Panc1 (cell line): Measurements from ENCODE around the gene DPP7. TPM values are rescaled to one million over a fixed set of nuclear protein-coding genes. Genes with fewer than 3 reads are reported as not detected.
A peak's percentile ranks its signal among the peaks of the same experiment; 100 is the strongest.

Source experiments
- ATAC-seq: fragments of 200-7000 bp; cut with Tn5 transposase; 2 replicates; pipeline ENCODE4 v1.9.1; 2020; ENCODE audit warnings: mild to moderate bottlenecking, moderate library complexity
- BruUV-seq: library from RNA; stranded (reverse); fragments of 400-500 nt; replicated peaks from 2 replicates; lab custom pipeline; 2021; lab: Mats Ljungman, UMichigan
- CTCF ChIA-PET: fragments of 300-600 bp; sonication (Branson Sonifier 250); formaldehyde crosslinking; loops from one replicate; lab custom pipeline; 2022; ENCODE audit warnings: antibody characterized with exemption; lab: Charles Lee
- POLR2A ChIA-PET: fragments of 300-600 bp; sonication (Branson Sonifier 250); formaldehyde crosslinking; loops from one replicate; lab custom pipeline; 2022; ENCODE audit warnings: antibody characterized with exemption; lab: Charles Lee
- DNase-seq: peaks from one replicate; pipeline ENCODE4 v3.0.0-alpha.2; 2010; ENCODE audit warnings: low read depth, low spot score
- H3K27ac ChIP-seq: 2 replicates; pipeline ENCODE4 v1.5.1; 2011; ENCODE audit warnings: mild to moderate bottlenecking, low read length, inconsistent platforms
- H3K27me3 ChIP-seq: fragments of 200-500 bp; sonication (Bioruptor generic); 2 replicates; pipeline ENCODE4 v1.6.0; 2014; ENCODE audit warnings: low read length, inconsistent platforms; ENCODE audit not compliant: control insufficient read depth, insufficient read depth
- H3K36me3 ChIP-seq: fragments of 200-500 bp; sonication (Bioruptor generic); 2 replicates; pipeline ENCODE4 v1.5.1; 2014; ENCODE audit warnings: inconsistent platforms, mild to moderate bottlenecking, low read length, moderate library complexity; ENCODE audit not compliant: control insufficient read depth, insufficient read depth
- H3K4me1 ChIP-seq: 2 replicates; pipeline ENCODE4 v1.5.1; 2011; ENCODE audit warnings: inconsistent platforms, mild to moderate bottlenecking, low read length, moderate library complexity; ENCODE audit not compliant: control insufficient read depth, insufficient read depth
- H3K4me3 ChIP-seq, 2 experiments: 2 replicates each; pipeline ENCODE4 v1.5.1; 2011 to 2012; ENCODE audit warnings: low read depth in 2 of 2, low read length in 2 of 2, mild to moderate bottlenecking in 2 of 2, inconsistent platforms in 1 of 2, moderate library complexity in 1 of 2
- H3K9me3 ChIP-seq: fragments of 200-500 bp; sonication (Bioruptor generic); 2 replicates; pipeline ENCODE4 v1.5.1; 2014; ENCODE audit warnings: low read depth, mild to moderate bottlenecking, inconsistent platforms, low read length, moderate library complexity; ENCODE audit not compliant: control insufficient read depth, insufficient read depth
- POLR2AphosphoS5 ChIP-seq: IDR thresholded peaks from 2 replicates; pipeline ENCODE4 v1.6.1; 2012; ENCODE audit warnings: mild to moderate bottlenecking, low read depth, low read length, moderate library complexity
- SIN3A ChIP-seq: IDR thresholded peaks from 2 replicates; pipeline ENCODE4 v1.6.1; 2012; ENCODE audit warnings: low read depth, mild to moderate bottlenecking, low read length, moderate library complexity, borderline replicate concordance; ENCODE audit not compliant: insufficient read depth
- TCF7L2 ChIP-seq: IDR thresholded peaks from 2 replicates; pipeline ENCODE4 v1.6.1; 2011; ENCODE audit warnings: mild to moderate bottlenecking, low read depth, low read length, inconsistent platforms
- in situ Hi-C: cut with HindIII; loops from 2 replicates; pipeline ENCODE4 v1.10.0; 2016; ENCODE audit warnings: low sequenced_read_pairs, low pct_unique_long_range_greater_than_20kb
- intact Hi-C: fragments of 100-400 bp; cut with micrococcal nuclease; formaldehyde crosslinking; loops from one replicate; pipeline ENCODE4 v1.10.0; 2022; ENCODE audit not compliant: unreplicated experiment
- total RNA-seq: library from RNA; stranded (reverse); gene quantifications from one replicate; pipeline ENCODE4 v1.2.1, GENCODE V29; 2021; ENCODE audit not compliant: unreplicated experiment
- TF ChIP-seq, protein P1 (sequence below): fragments of 450-650 bp; IDR thresholded peaks from 2 replicates; pipeline ENCODE4 v1.5.1; 2017; ENCODE audit warnings: mild to moderate bottlenecking
- TF ChIP-seq, protein P2 (sequence below), 2 experiments: IDR thresholded peaks; 2 replicates each; pipeline ENCODE4 v1.6.1; 2011 to 2012; ENCODE audit warnings: low read depth in 2 of 2, control low read depth in 1 of 2, low read length in 1 of 2, mild to moderate bottlenecking in 1 of 2, moderate library complexity in 1 of 2; ENCODE audit not compliant: insufficient read depth in 1 of 2

DPP7 gene
- total RNA-seq, 1 experiment from 2014 or later, result 236 TPM

DNA sequence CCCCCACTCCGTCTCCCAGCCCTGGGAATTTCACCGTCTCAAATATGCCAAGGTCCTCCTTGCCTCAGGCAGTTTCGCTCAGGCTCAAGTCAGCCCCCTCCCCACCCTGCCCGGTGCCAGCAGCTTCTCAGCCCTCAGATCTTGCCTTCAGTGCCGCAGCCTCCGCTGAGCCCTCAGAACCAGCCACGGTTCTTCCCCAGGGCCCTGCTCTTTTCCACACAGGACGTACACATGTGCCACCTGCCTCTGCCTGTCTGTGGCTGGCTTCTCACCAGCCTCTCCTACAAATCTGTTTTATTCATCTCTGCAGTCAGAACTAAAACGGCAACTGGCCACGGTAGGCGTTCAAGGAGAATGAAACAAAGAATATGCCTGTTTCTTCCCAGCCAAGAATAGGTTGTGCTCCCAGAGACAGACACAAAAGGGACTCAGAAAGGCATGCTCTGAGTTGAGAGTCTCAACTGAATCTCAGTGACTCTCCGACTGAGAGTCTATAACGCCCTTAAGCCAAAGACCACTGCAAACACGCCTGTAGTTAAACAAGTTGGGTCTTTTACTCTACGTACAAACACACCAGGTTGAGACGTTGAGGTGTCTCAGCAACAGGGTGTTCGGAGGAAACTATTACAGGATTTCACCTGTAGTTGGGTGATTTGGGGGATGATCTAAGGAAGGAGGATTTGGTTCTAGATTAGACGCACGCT, 13.8 kb upstream of the DPP7 start:
- POLR2A ChIA-PET, result no interaction called here
- no peak for ATAC-seq
- H3K27ac ChIP-seq, result peak overlapping the region; percentile 91

DNA sequence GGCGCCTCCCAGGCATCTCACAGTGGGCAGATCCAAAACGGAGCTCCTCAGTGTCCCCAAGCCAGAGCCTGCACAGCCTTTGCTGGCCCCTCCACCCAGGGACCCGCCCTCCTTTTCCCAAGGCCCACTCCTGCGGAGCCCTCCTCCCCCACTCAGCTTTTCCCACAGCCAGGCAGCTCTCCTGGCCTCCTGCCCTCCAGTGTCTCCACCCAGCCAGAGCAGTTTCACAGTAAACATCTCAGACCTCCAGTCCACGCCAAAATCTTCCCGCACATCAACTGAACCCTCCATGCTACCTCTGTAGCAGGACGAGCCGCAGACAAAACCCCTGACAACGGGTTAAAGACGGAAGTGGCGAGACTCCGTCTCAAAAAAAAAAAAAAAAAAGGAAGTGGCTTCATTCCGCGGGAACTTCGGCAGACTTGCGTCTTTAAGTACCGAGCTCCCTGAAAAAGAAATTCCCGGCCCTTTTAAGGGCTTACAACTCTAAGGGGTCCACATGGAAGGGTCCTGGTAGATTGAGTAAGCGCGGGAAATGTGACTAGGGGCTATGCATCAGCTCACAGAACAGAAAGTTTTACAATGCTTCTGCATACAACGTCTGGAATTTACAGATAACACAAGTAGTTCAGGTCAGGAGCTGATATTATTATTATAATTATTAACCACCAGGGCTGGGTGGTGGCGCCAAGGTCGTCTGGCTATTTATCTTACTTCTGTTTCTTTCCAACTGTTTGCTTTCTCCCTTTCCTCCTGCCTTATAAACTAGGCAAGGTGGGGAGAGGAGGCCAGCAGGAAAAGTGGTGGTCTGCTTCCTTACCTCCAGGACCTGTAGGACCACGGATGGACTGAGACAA, 13.0 kb upstream of the DPP7 start:
- DNase-seq, result no peak
- in situ Hi-C loops, result no loop called here
- H3K27ac ChIP-seq, result peak overlapping the region; percentile 91
- peaks cover 3% of the 10 kb centered on the region; the same call in 1 of the 2 replicates for H3K4me1 ChIP-seq
- TF ChIP-seq, protein P1, sequence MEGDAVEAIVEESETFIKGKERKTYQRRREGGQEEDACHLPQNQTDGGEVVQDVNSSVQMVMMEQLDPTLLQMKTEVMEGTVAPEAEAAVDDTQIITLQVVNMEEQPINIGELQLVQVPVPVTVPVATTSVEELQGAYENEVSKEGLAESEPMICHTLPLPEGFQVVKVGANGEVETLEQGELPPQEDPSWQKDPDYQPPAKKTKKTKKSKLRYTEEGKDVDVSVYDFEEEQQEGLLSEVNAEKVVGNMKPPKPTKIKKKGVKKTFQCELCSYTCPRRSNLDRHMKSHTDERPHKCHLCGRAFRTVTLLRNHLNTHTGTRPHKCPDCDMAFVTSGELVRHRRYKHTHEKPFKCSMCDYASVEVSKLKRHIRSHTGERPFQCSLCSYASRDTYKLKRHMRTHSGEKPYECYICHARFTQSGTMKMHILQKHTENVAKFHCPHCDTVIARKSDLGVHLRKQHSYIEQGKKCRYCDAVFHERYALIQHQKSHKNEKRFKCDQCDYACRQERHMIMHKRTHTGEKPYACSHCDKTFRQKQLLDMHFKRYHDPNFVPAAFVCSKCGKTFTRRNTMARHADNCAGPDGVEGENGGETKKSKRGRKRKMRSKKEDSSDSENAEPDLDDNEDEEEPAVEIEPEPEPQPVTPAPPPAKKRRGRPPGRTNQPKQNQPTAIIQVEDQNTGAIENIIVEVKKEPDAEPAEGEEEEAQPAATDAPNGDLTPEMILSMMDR, result no peak
- TF ChIP-seq TCF7L2 (no peak), SIN3A (no peak), POLR2AphosphoS5 (no peak)
- TF ChIP-seq, protein P2, sequence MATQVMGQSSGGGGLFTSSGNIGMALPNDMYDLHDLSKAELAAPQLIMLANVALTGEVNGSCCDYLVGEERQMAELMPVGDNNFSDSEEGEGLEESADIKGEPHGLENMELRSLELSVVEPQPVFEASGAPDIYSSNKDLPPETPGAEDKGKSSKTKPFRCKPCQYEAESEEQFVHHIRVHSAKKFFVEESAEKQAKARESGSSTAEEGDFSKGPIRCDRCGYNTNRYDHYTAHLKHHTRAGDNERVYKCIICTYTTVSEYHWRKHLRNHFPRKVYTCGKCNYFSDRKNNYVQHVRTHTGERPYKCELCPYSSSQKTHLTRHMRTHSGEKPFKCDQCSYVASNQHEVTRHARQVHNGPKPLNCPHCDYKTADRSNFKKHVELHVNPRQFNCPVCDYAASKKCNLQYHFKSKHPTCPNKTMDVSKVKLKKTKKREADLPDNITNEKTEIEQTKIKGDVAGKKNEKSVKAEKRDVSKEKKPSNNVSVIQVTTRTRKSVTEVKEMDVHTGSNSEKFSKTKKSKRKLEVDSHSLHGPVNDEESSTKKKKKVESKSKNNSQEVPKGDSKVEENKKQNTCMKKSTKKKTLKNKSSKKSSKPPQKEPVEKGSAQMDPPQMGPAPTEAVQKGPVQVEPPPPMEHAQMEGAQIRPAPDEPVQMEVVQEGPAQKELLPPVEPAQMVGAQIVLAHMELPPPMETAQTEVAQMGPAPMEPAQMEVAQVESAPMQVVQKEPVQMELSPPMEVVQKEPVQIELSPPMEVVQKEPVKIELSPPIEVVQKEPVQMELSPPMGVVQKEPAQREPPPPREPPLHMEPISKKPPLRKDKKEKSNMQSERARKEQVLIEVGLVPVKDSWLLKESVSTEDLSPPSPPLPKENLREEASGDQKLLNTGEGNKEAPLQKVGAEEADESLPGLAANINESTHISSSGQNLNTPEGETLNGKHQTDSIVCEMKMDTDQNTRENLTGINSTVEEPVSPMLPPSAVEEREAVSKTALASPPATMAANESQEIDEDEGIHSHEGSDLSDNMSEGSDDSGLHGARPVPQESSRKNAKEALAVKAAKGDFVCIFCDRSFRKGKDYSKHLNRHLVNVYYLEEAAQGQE (IDR thresholded peaks at IDR 0.05; ENCODE audit: insufficient read depth in 1 of 2, low read depth in 2 of 2, low read length in 1 of 2), result no peak
- intact Hi-C loops, result no loop called here
- BruUV-seq, result no TSS peak
- no peaks in the 10 kb centered on the region for H3K27me3 ChIP-seq
- ChIA-PET CTCF (interaction anchor here (0.7 to 0.8 kb wide), 2 partner anchors 35 to 89 kb away, joined by 5 to 7 read pairs; no protein-coding TSS in a partner anchor), POLR2A (no interaction called here)
- H3K4me3 ChIP-seq, result peak overlapping the region; percentile 68 to 75
- no peak for ATAC-seq
- 0 out of 2 replicates have a peak, but pooled peaks cover 3% of the 10 kb centered on the region for H3K36me3 ChIP-seq
- no peaks in the 10 kb centered on the region for H3K9me3 ChIP-seq

More for the DNA sequence above, 13.8 kb upstream of the DPP7 start:
- CTCF ChIA-PET, result interaction anchor here (0.7 to 0.8 kb wide), 2 partner anchors 34 to 88 kb away, joined by 5 to 7 read pairs; no protein-coding TSS in a partner anchor
- TF ChIP-seq, protein P2 (IDR thresholded peaks at IDR 0.05; ENCODE audit: insufficient read depth in 1 of 2, low read depth in 2 of 2, low read length in 1 of 2), result no peak
- TF ChIP-seq SIN3A (no peak), POLR2AphosphoS5 (no peak), TCF7L2 (no peak)
- TF ChIP-seq, protein P1, result no peak
- Histone ChIP-seq H3K9me3 (no peaks in the 10 kb centered on the region), H3K4me1 (peaks cover 3% of the 10 kb centered on the region; the same call in 1 of the 2 replicates), H3K27me3 (no peaks in the 10 kb centered on the region), H3K4me3 (peak overlapping the region; percentile 68 to 75), H3K36me3 (0 out of 2 replicates have a peak, but pooled peaks cover 3% of the 10 kb centered on the region)
- in situ Hi-C loops (no loop called here), intact Hi-C loops (no loop called here)
- no TSS peak for BruUV-seq
- DNase-seq, result no peak
